Measurements from ENCODE around the gene ABHD12.

ABHD12 gene

GRCh38 chr20:25376236-25376635 lies 14.4 kb downstream of the ABHD12 start:
- no peak for TF ChIP-seq CTCF (IDR thresholded peaks at IDR 0.05; ENCODE audit: control insufficient read depth, extremely low read depth, insufficient read depth)
- DNase-seq (ENCODE audit: low read depth): no peak
- H3K4me3 ChIP-seq (ENCODE audit: low read depth, low read length): no peak overlapping the region

- H3K4me3 ChIP-seq (ENCODE audit: low read depth, low read length): no peak overlapping the region
- DNase-seq (ENCODE audit: low read depth): no peak
- no peak for TF ChIP-seq CTCF (IDR thresholded peaks at IDR 0.05; ENCODE audit: control insufficient read depth, extremely low read depth, insufficient read depth)
Observed at GRCh38 chr20:25374842-25375241, 15.8 kb downstream of the ABHD12 start.

GRCh38 chr20:25372584-25373336 lies 17.9 kb downstream of the ABHD12 start:
- DNase-seq (ENCODE audit: low read depth): no peak

GRCh38 chr20:25369971-25370370 lies 20.7 kb downstream of the ABHD12 start:
- no peak overlapping the region for H3K4me3 ChIP-seq (ENCODE audit: low read depth, low read length)
- DNase-seq (ENCODE audit: low read depth): no peak
- no peak for TF ChIP-seq CTCF (IDR thresholded peaks at IDR 0.05; ENCODE audit: control insufficient read depth, extremely low read depth, insufficient read depth)

More at GRCh38 chr20:25372584-25373336, 17.9 kb downstream of the ABHD12 start:
- H3K4me3 ChIP-seq (ENCODE audit: low read depth, low read length): no peak overlapping the region
- no peak for TF ChIP-seq CTCF (IDR thresholded peaks at IDR 0.05; ENCODE audit: control insufficient read depth, extremely low read depth, insufficient read depth)

- H3K4me3 ChIP-seq (ENCODE audit: low read depth, low read length): no peak overlapping the region
- no peak for DNase-seq (ENCODE audit: low read depth)
- TF ChIP-seq CTCF (IDR thresholded peaks at IDR 0.05; ENCODE audit: control insufficient read depth, extremely low read depth, insufficient read depth): no peak
Observed at GRCh38 chr20:25369529-25369928, 21.1 kb downstream of the ABHD12 start.

- no peak overlapping the region for H3K4me3 ChIP-seq (ENCODE audit: low read depth, low read length)
- TF ChIP-seq CTCF (IDR thresholded peaks at IDR 0.05; ENCODE audit: control insufficient read depth, extremely low read depth, insufficient read depth): no peak
- no peak for DNase-seq (ENCODE audit: low read depth)
Observed at GRCh38 chr20:25368976-25369375, 21.7 kb downstream of the ABHD12 start.

GRCh38 chr20:25368526-25368925 lies 22.1 kb downstream of the ABHD12 start:
- no peak for DNase-seq (ENCODE audit: low read depth)
- no peak for TF ChIP-seq CTCF (IDR thresholded peaks at IDR 0.05; ENCODE audit: control insufficient read depth, extremely low read depth, insufficient read depth)
- no peak overlapping the region for H3K4me3 ChIP-seq (ENCODE audit: low read depth, low read length)

Measured in LNCaP clone FGC (cell line).